Loucy (cell line): Measurements from ENCODE around the gene NR2C1.

Source experiments
- CTCF ChIP-seq: fragments of 200-600 bp; sonication (generic); conservative IDR thresholded peaks from 2 replicates; pipeline ENCODE4 v1.5.1; 2014; ENCODE audit warnings: mild to moderate bottlenecking, antibody characterized with exemption, low read length
- EZH2phosphoT487 ChIP-seq: fragments of 200-600 bp; IDR thresholded peaks from 2 replicates; pipeline ENCODE4 v1.6.1; 2018; ENCODE audit warnings: antibody characterized with exemption, mild to moderate bottlenecking, moderate library complexity, borderline replicate concordance

- TF ChIP-seq EZH2phosphoT487 (no peak), CTCF (peak; percentile 83)
These were observed 43.8 kb upstream of the NR2C1 start for GRCh38 chr12:95117178-95117599.
